HFF-Myc (cell line): ENCODE measurements around the gene CGB7.

Experiments
- DNase-seq: peaks from one replicate; pipeline ENCODE4 v3.0.0-alpha.2; 2011; ENCODE audit warnings: low read depth; ENCODE audit errors: extremely low read depth
- H3K4me3 ChIP-seq: replicated peaks from 2 replicates; pipeline ENCODE4 v1.5.1; 2011; ENCODE audit warnings: low read depth, mild to moderate bottlenecking, control low read depth, low read length
- CTCF ChIP-seq: IDR thresholded peaks from 2 replicates; pipeline ENCODE4 v1.5.1; 2012; ENCODE audit warnings: mild to moderate bottlenecking, low read depth, low read length, control low read depth; ENCODE audit errors: missing control alignments

CGB7 gene

GRCh38 chr19:49098795-49099194 lies 41.2 kb upstream of the CGB7 start:
- DNase-seq: no peak
- no peak for TF ChIP-seq CTCF
- no peak overlapping the region for H3K4me3 ChIP-seq

- peak; percentile 100 for TF ChIP-seq CTCF
- peak; percentile 49 for DNase-seq
- no peak overlapping the region for H3K4me3 ChIP-seq
These were observed 40.1 kb upstream of the CGB7 start for GRCh38 chr19:49097453-49098288.

- no peak overlapping the region for H3K4me3 ChIP-seq
- TF ChIP-seq CTCF: no peak
- no peak for DNase-seq
These were observed 37.2 kb upstream of the CGB7 start for GRCh38 chr19:49094505-49095482.

- H3K4me3 ChIP-seq: no peak overlapping the region
- DNase-seq: no peak
- TF ChIP-seq CTCF: no peak
These were observed 35.1 kb upstream of the CGB7 start for GRCh38 chr19:49092686-49093085.

GRCh38 chr19:49091391-49092038 lies 34.0 kb upstream of the CGB7 start:
- DNase-seq: no peak
- TF ChIP-seq CTCF: no peak
- no peak overlapping the region for H3K4me3 ChIP-seq

GRCh38 chr19:49086296-49086695 lies 28.7 kb upstream of the CGB7 start:
- DNase-seq: no peak
- no peak for TF ChIP-seq CTCF
- peak overlapping the region; percentile 89 for H3K4me3 ChIP-seq
